HepG2 (cell line): ENCODE measurements around the gene WDR91. TPM values are rescaled to one million over a fixed set of nuclear protein-coding genes. Genes with fewer than 3 reads are reported as not detected.

ENCODE experiments used
- AGO2 ChIP-seq: fragments of 200-400 bp; formaldehyde crosslinking; optimal IDR thresholded peaks from 2 replicates; pipeline ENCODE3; 2017; ENCODE audit warnings: mild to moderate bottlenecking, low read depth, low read length, moderate library complexity
- DR1 ChIP-seq: sonication (generic); formaldehyde crosslinking; IDR thresholded peaks from 2 replicates; pipeline ENCODE4 v1.8.0; 2021; ENCODE audit warnings: mild to moderate bottlenecking, missing genetic modification reagents, inconsistent platforms
- E2F1 ChIP-seq: sonication (generic); formaldehyde crosslinking; IDR thresholded peaks from 2 replicates; pipeline ENCODE4 v1.5.0; 2020; ENCODE audit warnings: missing genetic modification reagents
- HNRNPL ChIP-seq: fragments of 200-400 bp; formaldehyde crosslinking; IDR thresholded peaks from 2 replicates; pipeline ENCODE4 v1.6.1; 2017; ENCODE audit warnings: mild to moderate bottlenecking, low read depth, low read length
- HNRNPLL ChIP-seq: fragments of 200-400 bp; formaldehyde crosslinking; IDR thresholded peaks from 2 replicates; pipeline ENCODE4 v1.6.1; 2017; ENCODE audit warnings: mild to moderate bottlenecking, low read depth, low read length; ENCODE audit not compliant: poor library complexity, severe bottlenecking
- JDP2 ChIP-seq: sonication (generic); formaldehyde crosslinking; IDR thresholded peaks from 2 replicates; pipeline ENCODE4 v1.8.1; 2022; ENCODE audit warnings: missing genetic modification reagents, borderline replicate concordance
- JUN ChIP-seq: sonication (generic); formaldehyde crosslinking; IDR thresholded peaks from 2 replicates; pipeline ENCODE4 v1.4.0; 2020; ENCODE audit warnings: mild to moderate bottlenecking, missing genetic modification reagents
- MEIS2 ChIP-seq: sonication (generic); formaldehyde crosslinking; IDR thresholded peaks from 2 replicates; pipeline ENCODE4 v1.9.0; 2021; ENCODE audit warnings: mild to moderate bottlenecking, missing genetic modification reagents
- PHF8 ChIP-seq: sonication (generic); formaldehyde crosslinking; IDR thresholded peaks from 2 replicates; pipeline ENCODE4 v1.5.0; 2020; ENCODE audit warnings: missing genetic modification reagents
- PREB ChIP-seq: sonication (generic); formaldehyde crosslinking; IDR thresholded peaks from 2 replicates; pipeline ENCODE4 v1.4.0; 2020; ENCODE audit warnings: missing genetic modification reagents
- SRSF1 ChIP-seq: fragments of 200-400 bp; formaldehyde crosslinking; optimal IDR thresholded peaks from 2 replicates; pipeline ENCODE3; 2017; ENCODE audit warnings: mild to moderate bottlenecking, low read depth, low read length, moderate library complexity
- TIGD3 ChIP-seq: sonication (generic); formaldehyde crosslinking; IDR thresholded peaks from 2 replicates; pipeline ENCODE4 v1.5.1; 2020; ENCODE audit warnings: mild to moderate bottlenecking, missing genetic modification reagents, borderline replicate concordance
- YY1 ChIP-seq: IDR thresholded peaks from 2 replicates; pipeline ENCODE4 v1.6.1; 2011; ENCODE audit warnings: low read length, low read depth, moderate library complexity, mild to moderate bottlenecking; ENCODE audit not compliant: insufficient read depth, insufficient replicate concordance
- ZBTB37 ChIP-seq: sonication (generic); formaldehyde crosslinking; IDR thresholded peaks from 2 replicates; pipeline ENCODE4 v1.4.0; 2020; ENCODE audit warnings: mild to moderate bottlenecking, missing genetic modification reagents
- ZBTB8A ChIP-seq: sonication (generic); formaldehyde crosslinking; IDR thresholded peaks from 2 replicates; pipeline ENCODE4 v1.4.0; 2020; ENCODE audit warnings: mild to moderate bottlenecking, low read depth, missing genetic modification reagents, borderline replicate concordance
- ZFP37 ChIP-seq: sonication (generic); formaldehyde crosslinking; IDR thresholded peaks from 2 replicates; pipeline ENCODE4 v1.4.0; 2020; ENCODE audit warnings: missing genetic modification reagents, borderline replicate concordance
- ZNF10 ChIP-seq: sonication (generic); formaldehyde crosslinking; IDR thresholded peaks from 2 replicates; pipeline ENCODE4 v1.4.0; 2020; ENCODE audit warnings: mild to moderate bottlenecking, low read depth, missing genetic modification reagents, borderline replicate concordance
- ZNF124 ChIP-seq: sonication (generic); formaldehyde crosslinking; IDR thresholded peaks from 2 replicates; pipeline ENCODE4 v1.4.0; 2020; ENCODE audit warnings: missing genetic modification reagents
- ZNF235 ChIP-seq: sonication (generic); formaldehyde crosslinking; IDR thresholded peaks from 2 replicates; pipeline ENCODE4 v1.8.1; 2023; ENCODE audit warnings: mild to moderate bottlenecking, missing genetic modification reagents, borderline replicate concordance
- ZNF484 ChIP-seq: sonication (generic); formaldehyde crosslinking; IDR thresholded peaks from 2 replicates; pipeline ENCODE4 v1.5.1; 2020; ENCODE audit warnings: mild to moderate bottlenecking, low read depth, missing genetic modification reagents, borderline replicate concordance
- ZNF576 ChIP-seq: sonication (generic); formaldehyde crosslinking; IDR thresholded peaks from 2 replicates; pipeline ENCODE4 v1.4.0; 2020; ENCODE audit warnings: mild to moderate bottlenecking, missing genetic modification reagents
- ZNF607 ChIP-seq: sonication (generic); formaldehyde crosslinking; IDR thresholded peaks from 2 replicates; pipeline ENCODE4 v1.5.1; 2020; ENCODE audit warnings: missing genetic modification reagents, mild to moderate bottlenecking, borderline replicate concordance
- ZNF660 ChIP-seq: sonication (generic); formaldehyde crosslinking; IDR thresholded peaks from 2 replicates; pipeline ENCODE4 v1.5.1; 2020; ENCODE audit warnings: mild to moderate bottlenecking, low read depth, missing genetic modification reagents, borderline replicate concordance
- ZNF674 ChIP-seq: sonication (generic); formaldehyde crosslinking; IDR thresholded peaks from 2 replicates; pipeline ENCODE4 v1.5.0; 2020; ENCODE audit warnings: low read depth, mild to moderate bottlenecking, missing genetic modification reagents
- polyA plus RNA-seq, 8 experiments: library from polyadenylated mRNA; depleted of rRNA in 3 of 8; stranded (reverse) in 7 of 8; unstranded in 1 of 8; fragments of >200 nt; fragmentation: Illumina TruSeq in 4 of 8; extraction: Trizol in 4 of 8; gene quantifications; 2 replicates each; pipeline versions ENCODE4 v1.2.1 to v1.2.3, GENCODE V29; 2011 to 2016; ENCODE audit warnings: low read depth in 4 of 8, missing spikeins in 1 of 8, mixed read lengths in 1 of 8; ENCODE audit not compliant: insufficient read depth in 1 of 8
- total RNA-seq, 5 experiments: library from RNA; depleted of rRNA; stranded (reverse); fragments of >200 nt; fragmentation: Illumina TruSeq; extraction: Trizol; gene quantifications; 2 replicates each; pipeline ENCODE4 v1.2.3, GENCODE V29; 2016; ENCODE audit warnings: low read depth in 1 of 5

The WDR91 gene
- total and polyA plus RNA-seq, 2 of the 13 experiments (the other 11 are each of a cell fraction or from before 2014, with no cell fraction given), result 11.6 to 12.1 TPM

- TF ChIP-seq ZBTB37 (CRISPR knock-in tag), result no peak
- TF ChIP-seq HNRNPLL, result no peak
- TF ChIP-seq AGO2, result no peak
- TF ChIP-seq ZFP37 (CRISPR knock-in tag), result 0 out of 2 replicates have a peak, but pooled peaks have one; percentile 33
- TF ChIP-seq ZNF660 (CRISPR knock-in tag), result no peak
- TF ChIP-seq PHF8 (CRISPR knock-in tag), result peak; percentile 52
- TF ChIP-seq DR1 (CRISPR knock-in tag), result no peak
- TF ChIP-seq ZNF124 (CRISPR knock-in tag), result no peak
- no peak for TF ChIP-seq ZNF235
- peak; percentile 79 for TF ChIP-seq ZNF607 (CRISPR knock-in tag)
- TF ChIP-seq ZNF674 (CRISPR knock-in tag), result no peak
- no peak for TF ChIP-seq HNRNPL
- no peak for TF ChIP-seq TIGD3 (CRISPR knock-in tag)
- no peak for TF ChIP-seq SRSF1
- TF ChIP-seq PREB (CRISPR knock-in tag), result no peak
- no peak for TF ChIP-seq E2F1 (CRISPR knock-in tag)
- TF ChIP-seq MEIS2, result peak; percentile 78
- TF ChIP-seq ZBTB8A (CRISPR knock-in tag), result no peak
- no peak for TF ChIP-seq ZNF10
- TF ChIP-seq YY1, result no peak
- no peak for TF ChIP-seq ZNF576
- TF ChIP-seq JUN (CRISPR knock-in tag), result peak; percentile 98
- no peak for TF ChIP-seq JDP2 (CRISPR knock-in tag)
- no peak for TF ChIP-seq ZNF484
These were observed 63.2 kb downstream of the WDR91 start, which contains the start of gene TMEM140 (continued) for GRCh38 chr7:135147899-135148721.
